ENCODE data around the gene CREM.

CREM gene

GRCh38 chr10:35097510-35097909 is 29.1 kb upstream of the CREM start:
- Histone ChIP-seq H3K27me3 (replicated peaks; ENCODE audit: control insufficient read depth, insufficient read depth, low read length) (peaks cover 7% of the 10 kb centered on the region), H3K36me3 (ENCODE audit: control insufficient read depth, insufficient read depth, low read length, severe bottlenecking) (no peaks in the 10 kb centered on the region), H3K4me3 (ENCODE audit: low read length) (no peak overlapping the region), H3K9me3 (ENCODE audit: control insufficient read depth, low read length) (peaks cover 4% of the 10 kb centered on the region), H3K9ac (ENCODE audit: low read length) (no peak overlapping the region), H3K4me1 (ENCODE audit: control insufficient read depth, insufficient read depth, low read length) (no peaks in the 10 kb centered on the region)
- DNase-seq (ENCODE audit: low read depth): no peak

DNA sequence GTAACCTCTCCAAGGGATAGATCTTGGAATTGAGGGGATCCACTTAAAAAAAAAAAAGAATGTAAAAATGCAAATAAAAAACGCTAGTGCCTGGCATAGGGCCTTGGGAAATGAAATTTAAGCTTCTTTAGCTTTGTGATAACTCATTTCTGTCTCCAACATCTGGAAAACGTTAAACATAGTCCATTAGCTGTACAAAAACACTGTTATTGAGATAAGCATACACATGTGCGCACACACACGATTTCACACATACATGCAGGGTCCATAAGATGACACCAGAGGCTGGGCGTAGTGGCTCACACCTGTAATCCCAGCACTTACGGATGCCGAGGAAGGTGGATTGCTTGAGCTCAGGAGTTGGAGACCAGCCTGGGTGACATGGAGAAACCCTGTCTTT is 22.8 kb upstream of the CREM start:
- Histone ChIP-seq H3K4me1 (ENCODE audit: control insufficient read depth, insufficient read depth, low read length) (no peaks in the 10 kb centered on the region), H3K27me3 (replicated peaks; ENCODE audit: control insufficient read depth, insufficient read depth, low read length) (peaks cover 4% of the 10 kb centered on the region), H3K9me3 (ENCODE audit: control insufficient read depth, low read length) (no peaks in the 10 kb centered on the region), H3K36me3 (ENCODE audit: control insufficient read depth, insufficient read depth, low read length, severe bottlenecking) (no peaks in the 10 kb centered on the region), H3K9ac (ENCODE audit: low read length) (no peak overlapping the region), H3K4me3 (ENCODE audit: low read length) (no peak overlapping the region)
- no peak for DNase-seq (ENCODE audit: low read depth)

GRCh38 chr10:35112571-35112970 is 14.1 kb upstream of the CREM start:
- DNase-seq (ENCODE audit: low read depth): no peak
- H3K36me3 ChIP-seq (ENCODE audit: control insufficient read depth, insufficient read depth, low read length, severe bottlenecking): no peaks in the 10 kb centered on the region
- H3K4me3 ChIP-seq (ENCODE audit: low read length): no peak overlapping the region
- H3K27me3 ChIP-seq (replicated peaks; ENCODE audit: control insufficient read depth, insufficient read depth, low read length): no peaks in the 10 kb centered on the region
- no peaks in the 10 kb centered on the region for H3K9me3 ChIP-seq (ENCODE audit: control insufficient read depth, low read length)
- H3K9ac ChIP-seq (ENCODE audit: low read length): no peak overlapping the region
- H3K4me1 ChIP-seq (ENCODE audit: control insufficient read depth, insufficient read depth, low read length): no peaks in the 10 kb centered on the region

DNA sequence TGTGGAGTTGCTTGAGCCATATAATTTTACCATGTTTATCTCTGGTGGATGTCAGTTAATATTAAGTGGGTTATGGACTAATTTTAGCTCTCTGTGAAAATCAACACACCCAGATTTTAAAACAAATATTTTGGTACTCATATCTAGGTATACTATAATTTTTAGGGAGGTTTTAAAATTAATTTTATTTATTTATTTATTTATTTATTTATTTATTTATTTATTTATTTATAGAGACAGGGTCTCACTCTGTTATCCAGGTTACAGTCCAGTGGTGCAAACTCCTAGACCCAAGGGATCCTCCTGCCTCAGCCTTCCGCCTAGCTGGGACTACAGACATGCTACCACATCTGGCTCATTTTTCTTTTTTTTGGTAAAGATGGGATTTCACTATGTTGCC is 7.3 kb upstream of the CREM start:
- Histone ChIP-seq H3K4me1 (ENCODE audit: control insufficient read depth, insufficient read depth, low read length) (no peaks in the 10 kb centered on the region), H3K9me3 (ENCODE audit: control insufficient read depth, low read length) (no peaks in the 10 kb centered on the region), H3K4me3 (ENCODE audit: low read length) (no peak overlapping the region), H3K9ac (ENCODE audit: low read length) (no peak overlapping the region), H3K36me3 (ENCODE audit: control insufficient read depth, insufficient read depth, low read length, severe bottlenecking) (no peaks in the 10 kb centered on the region), H3K27me3 (replicated peaks; ENCODE audit: control insufficient read depth, insufficient read depth, low read length) (no peaks in the 10 kb centered on the region)
- DNase-seq (ENCODE audit: low read depth): no peak

GRCh38 chr10:35124540-35124939 is 2.1 kb upstream of the CREM start:
- no peak for DNase-seq (ENCODE audit: low read depth)
- H3K9me3 ChIP-seq (ENCODE audit: control insufficient read depth, low read length): no peaks in the 10 kb centered on the region
- H3K36me3 ChIP-seq (ENCODE audit: control insufficient read depth, insufficient read depth, low read length, severe bottlenecking): no peaks in the 10 kb centered on the region
- no peak overlapping the region for H3K9ac ChIP-seq (ENCODE audit: low read length)
- peaks cover 19% of the 10 kb centered on the region for H3K4me1 ChIP-seq (ENCODE audit: control insufficient read depth, insufficient read depth, low read length)
- no peak overlapping the region for H3K4me3 ChIP-seq (ENCODE audit: low read length)
- H3K27me3 ChIP-seq (replicated peaks; ENCODE audit: control insufficient read depth, insufficient read depth, low read length): no peaks in the 10 kb centered on the region

DNA sequence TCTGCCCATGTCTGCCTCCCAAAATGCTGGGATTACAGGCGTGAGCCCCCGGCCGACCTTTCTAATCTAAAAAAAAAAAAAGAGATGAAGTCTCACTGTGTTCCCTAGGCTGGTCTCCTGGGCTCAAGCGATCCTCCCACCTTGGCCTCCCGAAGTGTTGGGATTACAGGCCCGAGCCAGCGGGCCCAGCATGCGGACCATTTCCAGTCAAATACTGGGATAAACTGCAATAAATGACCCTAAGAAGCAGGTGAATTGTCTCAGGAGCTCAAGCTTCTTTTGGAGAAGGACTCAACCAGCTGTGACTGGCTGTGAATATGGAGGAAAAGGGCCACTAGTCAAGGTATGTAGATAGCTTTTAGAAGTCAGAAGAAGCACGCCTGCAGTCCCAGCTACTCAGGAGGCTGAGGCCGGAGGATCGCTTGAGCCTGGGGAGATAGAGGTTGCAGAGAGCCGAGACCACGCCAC is 550 bp upstream of the CREM start:
- no peaks in the 10 kb centered on the region for H3K27me3 ChIP-seq (replicated peaks; ENCODE audit: control insufficient read depth, insufficient read depth, low read length)
- H3K9me3 ChIP-seq (ENCODE audit: control insufficient read depth, low read length): no peaks in the 10 kb centered on the region
- H3K4me1 ChIP-seq (ENCODE audit: control insufficient read depth, insufficient read depth, low read length): peaks cover 26% of the 10 kb centered on the region
- H3K9ac ChIP-seq (ENCODE audit: low read length): peak overlapping the region; percentile 86
- DNase-seq (ENCODE audit: low read depth): no peak
- no peaks in the 10 kb centered on the region for H3K36me3 ChIP-seq (ENCODE audit: control insufficient read depth, insufficient read depth, low read length, severe bottlenecking)
- peak overlapping the region; percentile 88 for H3K4me3 ChIP-seq (ENCODE audit: low read length)

DNA sequence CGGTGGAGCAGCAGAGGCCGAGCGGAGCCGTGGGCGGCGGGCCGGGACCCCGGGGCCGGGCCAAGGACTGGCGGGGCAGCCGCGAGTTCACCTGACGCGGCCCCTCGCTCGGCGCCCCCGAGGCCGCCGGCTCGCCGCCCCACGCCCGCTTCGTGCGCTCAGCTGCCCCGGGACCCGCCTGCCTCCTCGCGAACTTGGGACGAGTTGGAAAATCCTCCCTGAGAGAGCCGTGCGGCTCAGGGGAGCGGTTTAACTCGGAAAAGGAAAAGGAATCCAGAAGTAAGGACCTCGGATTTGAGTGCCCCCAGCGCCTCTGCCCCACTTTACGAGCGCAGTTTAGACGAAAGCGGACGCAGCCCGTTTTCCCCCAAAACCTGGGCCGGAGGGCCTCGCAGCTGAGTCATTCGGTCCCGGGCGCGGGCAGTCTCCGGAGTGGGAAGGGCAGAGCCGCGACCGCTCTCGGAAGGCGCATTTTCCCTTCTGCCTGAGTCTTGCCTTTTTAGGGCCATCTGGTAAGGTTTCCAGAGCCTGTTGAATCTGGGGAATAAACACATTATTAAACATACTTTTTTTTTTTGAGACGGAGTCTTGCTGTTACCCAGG is 744 bp downstream of the CREM start:
- peak; percentile 89 for DNase-seq (ENCODE audit: low read depth)

DNA sequence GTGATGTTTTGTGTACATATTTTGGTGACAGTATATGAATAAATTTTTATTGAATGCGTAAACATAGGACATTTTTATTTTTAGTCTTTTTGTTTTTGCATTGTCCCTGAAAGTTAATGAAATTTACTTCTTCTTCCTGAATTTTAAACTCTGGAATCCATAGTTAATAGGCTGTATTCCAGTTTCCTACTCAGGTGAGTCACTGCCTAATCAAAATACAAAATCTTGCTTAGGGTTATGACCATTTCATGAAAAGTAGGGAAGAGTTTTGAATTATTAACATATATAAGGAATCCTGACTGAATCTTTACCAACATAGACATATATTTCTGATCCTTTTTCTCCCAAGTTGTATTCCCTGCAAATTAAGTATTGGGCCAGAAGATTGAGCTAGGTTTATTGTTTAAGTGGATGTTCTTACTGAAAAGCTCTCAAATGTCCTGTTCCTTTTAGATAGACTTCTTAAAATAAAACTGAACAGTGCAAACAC is 2.6 kb downstream of the CREM start:
- H3K27me3 ChIP-seq (replicated peaks; ENCODE audit: control insufficient read depth, insufficient read depth, low read length): no peaks in the 10 kb centered on the region
- no peaks in the 10 kb centered on the region for H3K9me3 ChIP-seq (ENCODE audit: control insufficient read depth, low read length)
- peak overlapping the region; percentile 5 for H3K9ac ChIP-seq (ENCODE audit: low read length)
- no peak for DNase-seq (ENCODE audit: low read depth)
- peaks cover 26% of the 10 kb centered on the region for H3K4me1 ChIP-seq (ENCODE audit: control insufficient read depth, insufficient read depth, low read length)
- no peaks in the 10 kb centered on the region for H3K36me3 ChIP-seq (ENCODE audit: control insufficient read depth, insufficient read depth, low read length, severe bottlenecking)
- H3K4me3 ChIP-seq (ENCODE audit: low read length): no peak overlapping the region

More for the DNA sequence above, 744 bp downstream of the CREM start:
- H3K4me1 ChIP-seq (ENCODE audit: control insufficient read depth, insufficient read depth, low read length): peaks cover 26% of the 10 kb centered on the region
- H3K9me3 ChIP-seq (ENCODE audit: control insufficient read depth, low read length): no peaks in the 10 kb centered on the region
- peak overlapping the region; percentile 93 for H3K4me3 ChIP-seq (ENCODE audit: low read length)
- peak overlapping the region; percentile 99 for H3K9ac ChIP-seq (ENCODE audit: low read length)
- H3K27me3 ChIP-seq (replicated peaks; ENCODE audit: control insufficient read depth, insufficient read depth, low read length): no peaks in the 10 kb centered on the region
- no peaks in the 10 kb centered on the region for H3K36me3 ChIP-seq (ENCODE audit: control insufficient read depth, insufficient read depth, low read length, severe bottlenecking)

- peaks cover 26% of the 10 kb centered on the region for H3K4me1 ChIP-seq (ENCODE audit: control insufficient read depth, insufficient read depth, low read length)
- H3K36me3 ChIP-seq (ENCODE audit: control insufficient read depth, insufficient read depth, low read length, severe bottlenecking): no peaks in the 10 kb centered on the region
- H3K4me3 ChIP-seq (ENCODE audit: low read length): no peak overlapping the region
- H3K9me3 ChIP-seq (ENCODE audit: control insufficient read depth, low read length): no peaks in the 10 kb centered on the region
- no peak for DNase-seq (ENCODE audit: low read depth)
- H3K27me3 ChIP-seq (replicated peaks; ENCODE audit: control insufficient read depth, insufficient read depth, low read length): no peaks in the 10 kb centered on the region
- no peak overlapping the region for H3K9ac ChIP-seq (ENCODE audit: low read length)
Measured at GRCh38 chr10:35130663-35131062, 4.0 kb downstream of the CREM start.

DNA sequence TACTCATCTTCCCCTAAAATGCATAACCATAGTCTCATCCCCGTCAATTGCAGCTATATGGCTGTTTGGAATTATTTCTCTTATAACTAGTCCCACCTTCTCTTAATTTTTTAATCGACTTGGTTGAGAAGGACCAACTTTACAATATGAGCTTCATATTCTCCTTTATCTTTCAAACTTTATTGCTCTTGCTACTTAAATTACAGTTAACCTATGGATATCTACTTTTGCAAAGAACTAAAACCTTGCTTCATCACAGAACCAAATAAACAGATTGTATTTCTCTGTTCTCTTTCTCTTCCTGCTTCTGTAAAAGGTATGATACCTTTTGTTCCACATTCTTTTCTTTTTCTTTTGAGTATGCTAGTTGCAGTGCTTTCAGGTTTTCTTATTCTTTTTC is 6.1 kb downstream of the CREM start:
- H3K9ac ChIP-seq (ENCODE audit: low read length): no peak overlapping the region
- H3K36me3 ChIP-seq (ENCODE audit: control insufficient read depth, insufficient read depth, low read length, severe bottlenecking): no peaks in the 10 kb centered on the region
- no peaks in the 10 kb centered on the region for H3K27me3 ChIP-seq (replicated peaks; ENCODE audit: control insufficient read depth, insufficient read depth, low read length)
- no peak overlapping the region for H3K4me3 ChIP-seq (ENCODE audit: low read length)
- no peak for DNase-seq (ENCODE audit: low read depth)
- peaks cover 20% of the 10 kb centered on the region for H3K4me1 ChIP-seq (ENCODE audit: control insufficient read depth, insufficient read depth, low read length)
- no peaks in the 10 kb centered on the region for H3K9me3 ChIP-seq (ENCODE audit: control insufficient read depth, low read length)

- Histone ChIP-seq H3K27me3 (replicated peaks; ENCODE audit: control insufficient read depth, insufficient read depth, low read length) (no peaks in the 10 kb centered on the region), H3K9ac (ENCODE audit: low read length) (no peak overlapping the region), H3K4me1 (ENCODE audit: control insufficient read depth, insufficient read depth, low read length) (peaks cover 15% of the 10 kb centered on the region), H3K9me3 (ENCODE audit: control insufficient read depth, low read length) (no peaks in the 10 kb centered on the region), H3K36me3 (ENCODE audit: control insufficient read depth, insufficient read depth, low read length, severe bottlenecking) (no peaks in the 10 kb centered on the region), H3K4me3 (ENCODE audit: low read length) (no peak overlapping the region)
- DNase-seq (ENCODE audit: low read depth): no peak
Measured at GRCh38 chr10:35133586-35133985, 6.9 kb downstream of the CREM start.

- H3K9ac ChIP-seq (ENCODE audit: low read length): no peak overlapping the region
- no peaks in the 10 kb centered on the region for H3K9me3 ChIP-seq (ENCODE audit: control insufficient read depth, low read length)
- DNase-seq (ENCODE audit: low read depth): no peak
- H3K36me3 ChIP-seq (ENCODE audit: control insufficient read depth, insufficient read depth, low read length, severe bottlenecking): no peaks in the 10 kb centered on the region
- no peaks in the 10 kb centered on the region for H3K27me3 ChIP-seq (replicated peaks; ENCODE audit: control insufficient read depth, insufficient read depth, low read length)
- H3K4me1 ChIP-seq (ENCODE audit: control insufficient read depth, insufficient read depth, low read length): no peaks in the 10 kb centered on the region
- no peak overlapping the region for H3K4me3 ChIP-seq (ENCODE audit: low read length)
Measured at GRCh38 chr10:35135861-35136260, 9.2 kb downstream of the CREM start.

Measured in adipocyte (in vitro differentiated cells).